ENCODE data around the gene PITPNC1.
A peak's percentile ranks its signal among the peaks of the same experiment; 100 is the strongest.

GRCh38 chr17:67475161-67475937, 98.3 kb downstream of the PITPNC1 start:
- TF ChIP-seq POLR2A (IDR thresholded peaks at IDR 0.05): peak in 1 of 2 donors; percentile 10
- TF ChIP-seq CTCF (IDR thresholded peaks at IDR 0.05 in 4 of 5, conservative IDR thresholded peaks at IDR 0.05 in 1 of 5): peak; percentile 74 to 94 (median 88)

All from gastrocnemius medialis (tissue), 4 donors.